WTC11 (cell line): ENCODE data around the gene EPC1. TPM values are rescaled to one million over a fixed set of nuclear protein-coding genes. Genes with fewer than 3 reads are reported as not detected.

Experiments
- ATAC-seq: fragments of 200-7000 bp; cut with Tn5 transposase; 2 replicates; pipeline ENCODE4 v1.10.0; 2021; ENCODE audit warnings: mild to moderate bottlenecking, moderate library complexity
- CTCF ChIA-PET: fragments of 300-600 bp; sonication (Branson Sonifier 250); formaldehyde crosslinking; loops from one replicate; lab custom pipeline; 2021; ENCODE audit warnings: antibody characterized with exemption; lab: Charles Lee
- POLR2A ChIA-PET: fragments of 350-600 bp; sonication (Branson Sonifier 250); formaldehyde crosslinking; loops from one replicate; lab custom pipeline; 2021; ENCODE audit warnings: antibody characterized with exemption; lab: Charles Lee
- DNase-seq: peaks from one replicate; pipeline ENCODE4 v3.0.0; 2021; ENCODE audit warnings: low spot score
- H3K27ac Mint-ChIP-seq: 2 replicates; pipeline ENCODE4 v1.8.0; 2021; ENCODE audit warnings: mixed read lengths
- H3K27me3 Mint-ChIP-seq: 2 replicates; pipeline ENCODE4 v1.8.0; 2021; ENCODE audit warnings: low read depth, mild to moderate bottlenecking, moderate library complexity, mixed read lengths
- H3K36me3 Mint-ChIP-seq: 2 replicates; pipeline ENCODE4 v1.8.0; 2021; ENCODE audit warnings: mixed read lengths
- H3K4me1 Mint-ChIP-seq: 2 replicates; pipeline ENCODE4 v1.8.0; 2022; ENCODE audit warnings: mixed read lengths
- H3K4me3 Mint-ChIP-seq: 2 replicates; pipeline ENCODE4 v1.8.0; 2021; ENCODE audit warnings: mild to moderate bottlenecking, moderate library complexity, mixed read lengths
- H3K9me3 Mint-ChIP-seq: 2 replicates; pipeline ENCODE4 v1.8.0; 2021; ENCODE audit warnings: mixed read lengths
- ATF1 ChIP-seq: sonication (generic); formaldehyde crosslinking; IDR thresholded peaks from 2 replicates; pipeline ENCODE4 v1.8.1; 2023; ENCODE audit warnings: mild to moderate bottlenecking, moderate library complexity, missing genetic modification reagents
- ATF3 ChIP-seq: sonication (generic); formaldehyde crosslinking; conservative IDR thresholded peaks from 2 replicates; pipeline ENCODE4 v1.8.1; 2022; ENCODE audit warnings: mild to moderate bottlenecking, missing genetic modification reagents
- CBFB ChIP-seq: sonication (generic); formaldehyde crosslinking; IDR thresholded peaks from 2 replicates; pipeline ENCODE4 v1.8.1; 2022; ENCODE audit warnings: mild to moderate bottlenecking, low read depth, missing genetic modification reagents
- CREM ChIP-seq: sonication (generic); formaldehyde crosslinking; IDR thresholded peaks from 2 replicates; pipeline ENCODE4 v1.8.1; 2022; ENCODE audit warnings: mild to moderate bottlenecking, missing genetic modification reagents, moderate library complexity
- ERG ChIP-seq: fragments of 250-450 bp; sonication (Bioruptor Pico); IDR thresholded peaks from 2 replicates; pipeline ENCODE4 v1.8.0; 2021; ENCODE audit warnings: mild to moderate bottlenecking
- ETV6 ChIP-seq: sonication (generic); formaldehyde crosslinking; IDR thresholded peaks from 2 replicates; pipeline ENCODE4 v1.8.1; 2022; ENCODE audit warnings: mild to moderate bottlenecking, missing genetic modification reagents
- FOXK1 ChIP-seq: sonication (generic); formaldehyde crosslinking; IDR thresholded peaks from 2 replicates; pipeline ENCODE4 v1.8.0; 2022; ENCODE audit warnings: mild to moderate bottlenecking, moderate library complexity, missing genetic modification reagents
- GABPB1 ChIP-seq: sonication (generic); formaldehyde crosslinking; IDR thresholded peaks from 2 replicates; pipeline ENCODE4 v1.8.1; 2023; ENCODE audit warnings: mild to moderate bottlenecking, missing genetic modification reagents
- GTF2I ChIP-seq: fragments of 250-450 bp; sonication (Bioruptor Pico); conservative IDR thresholded peaks from 2 replicates; pipeline ENCODE4 v1.4.0; 2021; ENCODE audit warnings: mild to moderate bottlenecking
- IRF1 ChIP-seq: sonication (generic); formaldehyde crosslinking; IDR thresholded peaks from 2 replicates; pipeline ENCODE4 v1.8.0; 2023; ENCODE audit warnings: missing genetic modification reagents
- IRF2 ChIP-seq: sonication (generic); formaldehyde crosslinking; IDR thresholded peaks from 2 replicates; pipeline ENCODE4 v1.8.0; 2022; ENCODE audit warnings: low read depth, missing genetic modification reagents, borderline replicate concordance
- JUN ChIP-seq: sonication (generic); formaldehyde crosslinking; IDR thresholded peaks from 2 replicates; pipeline ENCODE4 v1.8.0; 2023; ENCODE audit warnings: mild to moderate bottlenecking, missing genetic modification reagents
- NFE2L1 ChIP-seq: sonication (generic); formaldehyde crosslinking; IDR thresholded peaks from 2 replicates; pipeline ENCODE4 v1.8.1; 2023; ENCODE audit warnings: missing genetic modification reagents
- NR2C2 ChIP-seq: sonication (generic); formaldehyde crosslinking; IDR thresholded peaks from 2 replicates; pipeline ENCODE4 v1.8.0; 2022; ENCODE audit warnings: mild to moderate bottlenecking, missing genetic modification reagents
- NR3C1 ChIP-seq: sonication (generic); formaldehyde crosslinking; conservative IDR thresholded peaks from 2 replicates; pipeline ENCODE4 v1.8.1; 2023; ENCODE audit warnings: low read depth, mild to moderate bottlenecking, missing genetic modification reagents
- RELA ChIP-seq: sonication (generic); formaldehyde crosslinking; IDR thresholded peaks from 2 replicates; pipeline ENCODE4 v1.8.1; 2022; ENCODE audit warnings: missing genetic modification reagents, mild to moderate bottlenecking, borderline replicate concordance
- TCF7 ChIP-seq: sonication (generic); formaldehyde crosslinking; IDR thresholded peaks from 2 replicates; pipeline ENCODE4 v1.8.0; 2022; ENCODE audit warnings: mild to moderate bottlenecking, low read depth, missing genetic modification reagents, moderate library complexity
- TP53 ChIP-seq: sonication (generic); formaldehyde crosslinking; IDR thresholded peaks from 2 replicates; pipeline ENCODE4 v1.8.1; 2023; ENCODE audit warnings: mild to moderate bottlenecking, missing genetic modification reagents
- ZBTB21 ChIP-seq: sonication (generic); formaldehyde crosslinking; IDR thresholded peaks from 2 replicates; pipeline ENCODE4 v1.8.1; 2023; ENCODE audit warnings: mild to moderate bottlenecking, missing genetic modification reagents, borderline replicate concordance
- ZNF121 ChIP-seq: sonication (generic); formaldehyde crosslinking; IDR thresholded peaks from 2 replicates; pipeline ENCODE4 v1.8.0; 2023; ENCODE audit warnings: missing genetic modification reagents
- ZNF138 ChIP-seq: sonication (generic); formaldehyde crosslinking; conservative IDR thresholded peaks from 2 replicates; pipeline ENCODE4 v1.8.1; 2022; ENCODE audit warnings: mild to moderate bottlenecking, moderate library complexity, missing genetic modification reagents
- ZNF232 ChIP-seq: sonication (generic); formaldehyde crosslinking; IDR thresholded peaks from 2 replicates; pipeline ENCODE4 v1.8.0; 2022; ENCODE audit warnings: mild to moderate bottlenecking, missing genetic modification reagents
- ZNF512 ChIP-seq: sonication (generic); formaldehyde crosslinking; IDR thresholded peaks from 2 replicates; pipeline ENCODE4 v1.8.1; 2022; ENCODE audit warnings: missing genetic modification reagents, borderline replicate concordance
- total RNA-seq: library from RNA; stranded (reverse); gene quantifications from 3 replicates; pipeline ENCODE4 v1.2.3, GENCODE V29; 2021
- TF ChIP-seq, protein P1 (sequence below): sonication (generic); formaldehyde crosslinking; IDR thresholded peaks from 2 replicates; pipeline ENCODE4 v1.8.1; 2023; ENCODE audit warnings: mild to moderate bottlenecking, moderate library complexity, missing genetic modification reagents
- TF ChIP-seq, protein P2 (sequence below): sonication (generic); formaldehyde crosslinking; IDR thresholded peaks from 2 replicates; pipeline ENCODE4 v1.8.1; 2022; ENCODE audit warnings: mild to moderate bottlenecking, moderate library complexity, missing genetic modification reagents

EPC1 gene
- total RNA-seq, 1 experiment from 2014 or later: 22.5 TPM

- TF ChIP-seq ATF1 (CRISPR knock-in tag): no peak
- TF ChIP-seq, protein P1, sequence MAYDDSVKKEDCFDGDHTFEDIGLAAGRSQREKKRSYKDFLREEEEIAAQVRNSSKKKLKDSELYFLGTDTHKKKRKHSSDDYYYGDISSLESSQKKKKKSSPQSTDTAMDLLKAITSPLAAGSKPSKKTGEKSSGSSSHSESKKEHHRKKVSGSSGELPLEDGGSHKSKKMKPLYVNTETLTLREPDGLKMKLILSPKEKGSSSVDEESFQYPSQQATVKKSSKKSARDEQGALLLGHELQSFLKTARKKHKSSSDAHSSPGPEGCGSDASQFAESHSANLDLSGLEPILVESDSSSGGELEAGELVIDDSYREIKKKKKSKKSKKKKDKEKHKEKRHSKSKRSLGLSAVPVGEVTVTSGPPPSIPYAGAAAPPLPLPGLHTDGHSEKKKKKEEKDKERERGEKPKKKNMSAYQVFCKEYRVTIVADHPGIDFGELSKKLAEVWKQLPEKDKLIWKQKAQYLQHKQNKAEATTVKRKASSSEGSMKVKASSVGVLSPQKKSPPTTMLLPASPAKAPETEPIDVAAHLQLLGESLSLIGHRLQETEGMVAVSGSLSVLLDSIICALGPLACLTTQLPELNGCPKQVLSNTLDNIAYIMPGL (CRISPR knock-in tag): no peak
These were observed 1.6 kb upstream of the EPC1 start (continued) for GRCh38 chr10:32348297-32349198.

- peak; percentile 66 for DNase-seq
- 0 out of 2 replicates have a peak, but pooled peaks have one; percentile 17 for TF ChIP-seq ERG
- no peak for TF ChIP-seq ZNF512 (CRISPR knock-in tag)
- 0 out of 2 replicates have a peak, but pooled peaks have one; percentile 70 for TF ChIP-seq TP53 (CRISPR knock-in tag)
- 0 out of 2 replicates have a peak, but pooled peaks have one; percentile 1 for TF ChIP-seq TCF7 (CRISPR knock-in tag)
- H3K36me3 Mint-ChIP-seq: peaks cover 6% of the 10 kb centered on the region; the same call in 1 of the 2 replicates
- CTCF ChIA-PET: interaction anchor here (0.6 to 1.2 kb wide), 2 partner anchors 91 to 123 kb away, joined by 3 to 6 read pairs; no protein-coding TSS in a partner anchor
- peaks cover 44% of the 10 kb centered on the region for H3K4me1 Mint-ChIP-seq
- no peaks in the 10 kb centered on the region for H3K27me3 Mint-ChIP-seq
- H3K4me3 Mint-ChIP-seq: peak overlapping the region; percentile 55
- ATAC-seq: peak; percentile 2; the same call in 1 of the 2 replicates
- H3K9me3 Mint-ChIP-seq: no peaks in the 10 kb centered on the region
- H3K27ac Mint-ChIP-seq: no peak overlapping the region
- POLR2A ChIA-PET: interaction anchor here (1.3 kb wide), 1 partner anchor 31 kb away, joined by 4 read pairs; no protein-coding TSS in a partner anchor
These were observed 535 bp upstream of the EPC1 start for GRCh38 chr10:32347363-32348022.

GRCh38 chr10:32346134-32346550, 816 bp downstream of the EPC1 start:
- Mint-ChIP-seq H3K4me1 (peaks cover 54% of the 10 kb centered on the region), H3K9me3 (no peaks in the 10 kb centered on the region), H3K4me3 (peak overlapping the region; percentile 81), H3K36me3 (peaks cover 6% of the 10 kb centered on the region; the same call in 1 of the 2 replicates), H3K27me3 (no peaks in the 10 kb centered on the region), H3K27ac (peak overlapping the region; percentile 99)
- POLR2A ChIA-PET: interaction anchor here (0.6 to 1.0 kb wide), 4 partner anchors 9 to 33 kb away, joined by 3 to 4 read pairs (median 4); no protein-coding TSS in a partner anchor
- DNase-seq (peak; percentile 94), ATAC-seq (peak; percentile 92)
- CTCF ChIA-PET: interaction anchor here (0.6 to 2.2 kb wide), 13 partner anchors 9 to 135 kb away, joined by 3 to 20 read pairs (median 5); no protein-coding TSS in a partner anchor
- TF ChIP-seq CBFB: no peak
- TF ChIP-seq IRF1 (CRISPR knock-in tag): no peak
- no peak for TF ChIP-seq NR3C1 (CRISPR knock-in tag)
- TF ChIP-seq ATF3: no peak
- no peak for TF ChIP-seq ZNF232 (CRISPR knock-in tag)
- TF ChIP-seq NR2C2 (CRISPR knock-in tag): no peak
- no peak for TF ChIP-seq ZNF138 (CRISPR knock-in tag)
- TF ChIP-seq ETV6 (CRISPR knock-in tag): peak; percentile 85; the same call in 1 of the 2 replicates
- TF ChIP-seq TCF7 (CRISPR knock-in tag): no peak
- peak; percentile 61 for TF ChIP-seq GABPB1 (CRISPR knock-in tag)
- TF ChIP-seq, protein P2, sequence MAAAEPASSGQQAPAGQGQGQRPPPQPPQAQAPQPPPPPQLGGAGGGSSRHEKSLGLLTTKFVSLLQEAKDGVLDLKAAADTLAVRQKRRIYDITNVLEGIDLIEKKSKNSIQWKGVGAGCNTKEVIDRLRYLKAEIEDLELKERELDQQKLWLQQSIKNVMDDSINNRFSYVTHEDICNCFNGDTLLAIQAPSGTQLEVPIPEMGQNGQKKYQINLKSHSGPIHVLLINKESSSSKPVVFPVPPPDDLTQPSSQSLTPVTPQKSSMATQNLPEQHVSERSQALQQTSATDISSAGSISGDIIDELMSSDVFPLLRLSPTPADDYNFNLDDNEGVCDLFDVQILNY (CRISPR knock-in tag): no peak
- TF ChIP-seq JUN: no peak
- TF ChIP-seq RELA (CRISPR knock-in tag): no peak
- TF ChIP-seq IRF2 (CRISPR knock-in tag): no peak
- no peak for TF ChIP-seq NFE2L1 (CRISPR knock-in tag)
- TF ChIP-seq FOXK1 (CRISPR knock-in tag): peak; percentile 10; the same call in 1 of the 2 replicates
- TF ChIP-seq GTF2I (CRISPR knock-in tag): no peak
- no peak for TF ChIP-seq ZNF121 (CRISPR knock-in tag)
- TF ChIP-seq ZBTB21: no peak
- TF ChIP-seq CREM (CRISPR knock-in tag): peak; percentile 69; the same call in 1 of the 2 replicates
